WERI-Rb-1 (cell line): ENCODE measurements around the gene ELOVL6.
"Not testable (repeated sequence)": the region's sequence is repeated elsewhere in the genome, so short reads cannot be mapped to it uniquely, and the experiment has no call there.

ENCODE experiments used
- DNase-seq: peaks from one replicate; pipeline ENCODE4 v3.0.0-alpha.2; 2020
- H3K27ac ChIP-seq: fragments of 250-450 bp; sonication (Bioruptor Pico); 2 replicates; pipeline ENCODE4 v1.5.1; 2020; ENCODE audit warnings: mild to moderate bottlenecking, moderate library complexity
- H3K27me3 ChIP-seq: fragments of 250-450 bp; sonication (Bioruptor Pico); 2 replicates; pipeline ENCODE4 v1.5.1; 2021; ENCODE audit warnings: mild to moderate bottlenecking, low read depth, moderate library complexity; ENCODE audit not compliant: insufficient read depth, severe bottlenecking
- H3K36me3 ChIP-seq: fragments of 250-450 bp; sonication (Bioruptor Pico); 2 replicates; pipeline ENCODE4 v1.5.1; 2020; ENCODE audit warnings: mild to moderate bottlenecking, moderate library complexity
- H3K4me3 ChIP-seq: 2 replicates; pipeline ENCODE4 v1.5.1; 2011; ENCODE audit warnings: low read depth, mild to moderate bottlenecking, control low read depth, low read length
- H3K9me3 ChIP-seq: fragments of 250-450 bp; sonication (Bioruptor Pico); 2 replicates; pipeline ENCODE4 v1.5.1; 2021; ENCODE audit warnings: mild to moderate bottlenecking, moderate library complexity; ENCODE audit not compliant: severe bottlenecking
- CTCF ChIP-seq: IDR thresholded peaks from 2 replicates; pipeline ENCODE4 v1.5.1; 2011; ENCODE audit warnings: low read depth, mild to moderate bottlenecking, control low read depth, inconsistent platforms, low read length

The ELOVL6 gene

GRCh38 chr4:110041735-110042134 lies 156.7 kb downstream of the ELOVL6 start:
- Histone ChIP-seq H3K36me3 (no peaks in the 10 kb centered on the region), H3K9me3 (no peaks in the 10 kb centered on the region), H3K27me3 (no peaks in the 10 kb centered on the region), H3K27ac (no peak overlapping the region), H3K4me3 (no peak overlapping the region)
- no peak for DNase-seq
- no peak for TF ChIP-seq CTCF

GRCh38 chr4:110039164-110039563 lies 159.3 kb downstream of the ELOVL6 start:
- H3K36me3 ChIP-seq, H3K27me3 ChIP-seq, H3K9me3 ChIP-seq, DNase-seq, H3K4me3 ChIP-seq, H3K27ac ChIP-seq: not testable (repeated sequence)

GRCh38 chr4:110034026-110034393 lies 164.4 kb downstream of the ELOVL6 start:
- DNase-seq, result no peak
- H3K27ac ChIP-seq, result no peak overlapping the region
- H3K27me3 ChIP-seq, result no peaks in the 10 kb centered on the region
- no peaks in the 10 kb centered on the region for H3K36me3 ChIP-seq
- peaks cover 9% of the 10 kb centered on the region for H3K9me3 ChIP-seq
- no peak overlapping the region for H3K4me3 ChIP-seq
- TF ChIP-seq CTCF, result no peak

GRCh38 chr4:110033355-110034025 lies 164.9 kb downstream of the ELOVL6 start:
- no peak for TF ChIP-seq CTCF
- Histone ChIP-seq H3K27me3 (no peaks in the 10 kb centered on the region), H3K4me3 (no peak overlapping the region), H3K27ac (no peak overlapping the region), H3K36me3 (no peaks in the 10 kb centered on the region), H3K9me3 (peaks cover 9% of the 10 kb centered on the region)
- DNase-seq, result no peak

GRCh38 chr4:110032603-110033002 lies 165.8 kb downstream of the ELOVL6 start:
- no peaks in the 10 kb centered on the region for H3K36me3 ChIP-seq
- no peak overlapping the region for H3K27ac ChIP-seq
- no peak for DNase-seq
- H3K27me3 ChIP-seq, result no peaks in the 10 kb centered on the region
- no peak for TF ChIP-seq CTCF
- peaks cover 9% of the 10 kb centered on the region for H3K9me3 ChIP-seq
- no peak overlapping the region for H3K4me3 ChIP-seq

GRCh38 chr4:110025718-110026117 lies 172.7 kb downstream of the ELOVL6 start:
- Histone ChIP-seq H3K27me3 (no peaks in the 10 kb centered on the region), H3K36me3 (no peaks in the 10 kb centered on the region), H3K9me3 (peaks cover 3% of the 10 kb centered on the region), H3K4me3 (no peak overlapping the region), H3K27ac (no peak overlapping the region)
- TF ChIP-seq CTCF, result no peak
- no peak for DNase-seq
